Calu3 (cell line): ENCODE measurements around the gene CA9. TPM values are rescaled to one million over a fixed set of nuclear protein-coding genes. Genes with fewer than 3 reads are reported as not detected.

Experiments
- BruUV-seq: library from RNA; stranded (reverse); fragments of 400-500 nt; replicated peaks from 2 replicates; lab custom pipeline; 2021; lab: Mats Ljungman, UMichigan
- CTCF ChIA-PET: fragments of 300-600 bp; sonication (Branson Sonifier 250); formaldehyde crosslinking; loops from one replicate; lab custom pipeline; 2022; ENCODE audit warnings: antibody characterized with exemption; lab: Charles Lee
- DNase-seq: peaks from one replicate; pipeline ENCODE4 v3.0.0; 2022
- H3K27ac Mint-ChIP-seq: one replicate; pipeline ENCODE4 v1.8.0; 2022; ENCODE audit warnings: mixed read lengths; ENCODE audit not compliant: unreplicated experiment
- H3K27me3 Mint-ChIP-seq: one replicate; pipeline ENCODE4 v1.8.0; 2022; ENCODE audit warnings: mixed read lengths; ENCODE audit not compliant: unreplicated experiment
- H3K36me3 Mint-ChIP-seq: one replicate; pipeline ENCODE4 v1.8.0; 2022; ENCODE audit warnings: mild to moderate bottlenecking, moderate library complexity, mixed read lengths; ENCODE audit not compliant: insufficient read depth, unreplicated experiment
- H3K4me1 Mint-ChIP-seq: one replicate; pipeline ENCODE4 v1.8.0; 2022; ENCODE audit warnings: mild to moderate bottlenecking, low read depth, mixed read lengths; ENCODE audit not compliant: unreplicated experiment
- H3K4me3 Mint-ChIP-seq: one replicate; pipeline ENCODE4 v1.8.0; 2022; ENCODE audit warnings: mild to moderate bottlenecking, low read depth, moderate library complexity, mixed read lengths; ENCODE audit not compliant: unreplicated experiment
- H3K9me3 Mint-ChIP-seq: one replicate; pipeline ENCODE4 v1.8.0; 2022; ENCODE audit warnings: low read depth, mixed read lengths; ENCODE audit not compliant: unreplicated experiment
- intact Hi-C: fragments of 100-400 bp; cut with micrococcal nuclease; formaldehyde crosslinking; loops from one replicate; pipeline ENCODE4 v1.10.0; 2022; ENCODE audit not compliant: unreplicated experiment
- total RNA-seq: library from RNA; stranded (reverse); gene quantifications from 2 replicates; pipeline ENCODE4 v1.2.3, GENCODE V29; 2022
- TF ChIP-seq, protein P1 (sequence below): fragments of 200-600 bp; IDR thresholded peaks from one replicate; pipeline ENCODE4 v1.8.0; 2022; ENCODE audit warnings: antibody characterized with exemption; ENCODE audit not compliant: unreplicated experiment

CA9 gene
- total RNA-seq, 1 experiment from 2014 or later, result 0.64 TPM

GRCh38 chr9:35710818-35711500 is 37.2 kb downstream of the CA9 start:
- H3K27me3 Mint-ChIP-seq, result no peaks in the 10 kb centered on the region

DNA sequence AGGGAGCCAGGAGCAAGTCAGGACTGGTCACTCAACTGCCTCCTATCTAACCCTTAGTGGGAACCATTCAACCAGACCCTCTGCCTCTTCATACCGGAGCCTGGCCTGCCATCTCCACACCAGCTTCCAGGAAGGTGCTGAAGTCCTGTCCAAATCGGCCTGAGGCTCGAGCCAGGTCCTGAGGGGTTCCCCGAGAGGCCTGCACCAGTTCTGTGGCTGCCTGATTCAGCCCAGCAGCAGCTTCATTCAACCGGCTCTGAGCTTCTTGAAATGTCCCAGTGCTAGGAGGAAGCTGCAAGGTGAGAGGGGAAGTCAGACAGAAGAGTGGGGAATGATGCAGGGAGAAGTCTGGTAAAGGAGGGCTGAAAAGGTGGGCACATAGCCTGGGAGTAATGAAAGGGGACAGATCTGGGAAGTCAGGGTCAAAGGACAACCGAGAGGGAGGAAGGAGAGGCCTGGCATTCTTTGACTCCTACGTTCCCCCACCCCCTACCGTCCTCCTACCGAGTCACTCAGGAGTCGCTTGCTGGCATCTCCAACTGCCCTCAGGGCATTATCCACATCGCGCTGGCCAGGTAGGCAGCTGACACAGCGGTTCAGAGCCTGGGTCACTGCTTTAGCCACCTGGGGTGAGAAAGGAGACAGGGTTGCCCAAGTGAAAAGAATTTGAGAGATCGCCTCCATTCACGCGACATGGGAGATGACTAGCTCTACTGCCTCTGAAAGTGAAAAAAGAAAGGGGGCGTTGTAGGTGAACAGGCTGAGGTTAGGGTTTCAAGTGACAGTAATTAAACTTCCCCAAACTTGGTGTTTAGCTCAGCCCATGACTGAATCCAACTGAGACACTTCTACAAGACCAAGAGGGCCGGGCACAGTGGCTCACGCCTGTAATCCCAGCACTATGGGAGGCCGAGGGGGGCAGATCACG is 38.0 kb downstream of the CA9 start:
- Mint-ChIP-seq H3K4me1 (no peaks in the 10 kb centered on the region), H3K4me3 (no peak overlapping the region), H3K36me3 (peaks cover 54% of the 10 kb centered on the region), H3K27ac (no peak overlapping the region), H3K27me3 (no peaks in the 10 kb centered on the region), H3K9me3 (no peaks in the 10 kb centered on the region)
- CTCF ChIA-PET, result no interaction called here
- intact Hi-C loops, result no loop called here
- TF ChIP-seq, protein P1, sequence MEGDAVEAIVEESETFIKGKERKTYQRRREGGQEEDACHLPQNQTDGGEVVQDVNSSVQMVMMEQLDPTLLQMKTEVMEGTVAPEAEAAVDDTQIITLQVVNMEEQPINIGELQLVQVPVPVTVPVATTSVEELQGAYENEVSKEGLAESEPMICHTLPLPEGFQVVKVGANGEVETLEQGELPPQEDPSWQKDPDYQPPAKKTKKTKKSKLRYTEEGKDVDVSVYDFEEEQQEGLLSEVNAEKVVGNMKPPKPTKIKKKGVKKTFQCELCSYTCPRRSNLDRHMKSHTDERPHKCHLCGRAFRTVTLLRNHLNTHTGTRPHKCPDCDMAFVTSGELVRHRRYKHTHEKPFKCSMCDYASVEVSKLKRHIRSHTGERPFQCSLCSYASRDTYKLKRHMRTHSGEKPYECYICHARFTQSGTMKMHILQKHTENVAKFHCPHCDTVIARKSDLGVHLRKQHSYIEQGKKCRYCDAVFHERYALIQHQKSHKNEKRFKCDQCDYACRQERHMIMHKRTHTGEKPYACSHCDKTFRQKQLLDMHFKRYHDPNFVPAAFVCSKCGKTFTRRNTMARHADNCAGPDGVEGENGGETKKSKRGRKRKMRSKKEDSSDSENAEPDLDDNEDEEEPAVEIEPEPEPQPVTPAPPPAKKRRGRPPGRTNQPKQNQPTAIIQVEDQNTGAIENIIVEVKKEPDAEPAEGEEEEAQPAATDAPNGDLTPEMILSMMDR, result no peak
- BruUV-seq, result no TSS peak
- DNase-seq, result no peak

More at GRCh38 chr9:35710818-35711500, 37.2 kb downstream of the CA9 start:
- H3K36me3 Mint-ChIP-seq, result peaks cover 49% of the 10 kb centered on the region
- H3K4me1 Mint-ChIP-seq, result no peaks in the 10 kb centered on the region
- CTCF ChIA-PET, result no interaction called here
- no TSS peak for BruUV-seq
- no peak overlapping the region for H3K4me3 Mint-ChIP-seq
- DNase-seq, result no peak
- H3K9me3 Mint-ChIP-seq, result no peaks in the 10 kb centered on the region
- H3K27ac Mint-ChIP-seq, result no peak overlapping the region
- TF ChIP-seq, protein P1, result no peak
- intact Hi-C loops, result no loop called here

GRCh38 chr9:35712762-35713400 is 39.2 kb downstream of the CA9 start:
- H3K27ac Mint-ChIP-seq, result no peak overlapping the region
- no TSS peak for BruUV-seq
- peaks cover 55% of the 10 kb centered on the region for H3K36me3 Mint-ChIP-seq
- H3K9me3 Mint-ChIP-seq, result no peaks in the 10 kb centered on the region
- intact Hi-C loops, result no loop called here
- no peaks in the 10 kb centered on the region for H3K27me3 Mint-ChIP-seq
- TF ChIP-seq, protein P1, result no peak
- H3K4me1 Mint-ChIP-seq, result no peaks in the 10 kb centered on the region
- no peak overlapping the region for H3K4me3 Mint-ChIP-seq
- DNase-seq, result no peak
- CTCF ChIA-PET, result no interaction called here

- DNase-seq, result no peak
- Mint-ChIP-seq H3K4me3 (no peak overlapping the region), H3K27me3 (no peaks in the 10 kb centered on the region), H3K4me1 (no peaks in the 10 kb centered on the region), H3K36me3 (peaks cover 54% of the 10 kb centered on the region), H3K27ac (no peak overlapping the region), H3K9me3 (no peaks in the 10 kb centered on the region)
- CTCF ChIA-PET, result no interaction called here
- intact Hi-C loops, result no loop called here
- TF ChIP-seq, protein P1, result no peak
- BruUV-seq, result no TSS peak
These were observed 39.9 kb downstream of the CA9 start for GRCh38 chr9:35713578-35713977.
